Peyer's patch (tissue), 4 donors: ENCODE data around the gene GTSE1. TPM values are rescaled to one million over a fixed set of nuclear protein-coding genes. Genes with fewer than 3 reads are reported as not detected.

Experiments used
- DNase-seq, 3 donors: peaks; one replicate each; pipeline ENCODE4 v3.0.0-alpha.2; 2017 to 2019
- H3K27ac ChIP-seq, 4 donors: fragments of 200-600 bp; sonication (generic); one replicate each; pipeline ENCODE4 v1.5.1; 2016 to 2019
- H3K27me3 ChIP-seq, 2 donors: fragments of 200-600 bp; sonication (generic); one replicate each; pipeline ENCODE4 v1.5.1; 2019
- H3K36me3 ChIP-seq, 3 donors: fragments of 200-600 bp; sonication (generic); one replicate each; pipeline ENCODE4 v1.5.1; 2016 to 2019
- H3K4me1 ChIP-seq, 4 donors: fragments of 200-600 bp; sonication (generic); one replicate each; pipeline ENCODE4 v1.5.1; 2016 to 2019
- H3K4me3 ChIP-seq, 4 donors: fragments of 200-600 bp; sonication (generic); 1 replicate in 3 of 4; 2 replicates in 1 of 4; pipeline ENCODE4 v1.5.1; 2016 to 2019; ENCODE audit warnings: mild to moderate bottlenecking in 1 of 4
- H3K9me3 ChIP-seq, 4 donors: fragments of 200-600 bp; sonication (generic); one replicate each; pipeline ENCODE4 v1.5.1; 2016 to 2019; ENCODE audit warnings: mild to moderate bottlenecking in 1 of 4
- CTCF ChIP-seq, 6 experiments: fragments of 450-650 bp in 4 of 6; fragments of 200-600 bp in 2 of 6; sonication (generic) in 1 of 6; IDR thresholded peaks; one replicate each; pipeline ENCODE4 v1.5.1; 2017 to 2019; ENCODE audit warnings: antibody characterized with exemption in 6 of 6, mild to moderate bottlenecking in 3 of 6, moderate library complexity in 1 of 6
- POLR2A ChIP-seq, 2 donors: fragments of 450-650 bp; IDR thresholded peaks; one replicate each; pipeline ENCODE4 v1.5.1; 2017; ENCODE audit warnings: antibody characterized with exemption in 2 of 2, mild to moderate bottlenecking in 2 of 2, moderate library complexity in 2 of 2
- total RNA-seq, 4 donors: library from RNA; depleted of rRNA; stranded (reverse); fragments of >200 nt; gene quantifications; one replicate each; pipeline ENCODE4 v1.1.0, GENCODE V29; 2016

Gene GTSE1
- total RNA-seq, 4 donors from 2014 or later, result 2.3 to 14.9 (median 5.9) TPM

- Histone ChIP-seq H3K9me3 (no peaks in the 10 kb centered on the region), H3K27ac (no peak overlapping the region), H3K4me3 (no peak overlapping the region), H3K4me1 (no peaks in the 10 kb centered on the region), H3K27me3 (no peaks in the 10 kb centered on the region), H3K36me3 (no peaks in the 10 kb centered on the region)
- DNase-seq, result no peak
- TF ChIP-seq CTCF (IDR thresholded peaks at IDR 0.05) (no peak), POLR2A (IDR thresholded peaks at IDR 0.05) (no peak)
Measured at GRCh38 chr22:46327691-46328465, 31.2 kb downstream of the GTSE1 start.

GRCh38 chr22:46328797-46329196 lies 32.1 kb downstream of the GTSE1 start:
- H3K27me3 ChIP-seq, result no peaks in the 10 kb centered on the region
- TF ChIP-seq POLR2A (IDR thresholded peaks at IDR 0.05) (no peak), CTCF (IDR thresholded peaks at IDR 0.05) (no peak)
- DNase-seq, result no peak
- no peak overlapping the region for H3K27ac ChIP-seq
- H3K36me3 ChIP-seq, result no peaks in the 10 kb centered on the region
- no peak overlapping the region for H3K4me3 ChIP-seq
- H3K4me1 ChIP-seq, result no peaks in the 10 kb centered on the region
- H3K9me3 ChIP-seq, result no peaks in the 10 kb centered on the region

- Histone ChIP-seq H3K4me3 (no peak overlapping the region), H3K27ac (no peak overlapping the region), H3K4me1 (no peaks in the 10 kb centered on the region), H3K36me3 (no peaks in the 10 kb centered on the region), H3K9me3 (no peaks in the 10 kb centered on the region), H3K27me3 (no peaks in the 10 kb centered on the region)
- no peak for DNase-seq
- TF ChIP-seq CTCF (IDR thresholded peaks at IDR 0.05), result no peak
- no peak for TF ChIP-seq POLR2A (IDR thresholded peaks at IDR 0.05)
Measured at GRCh38 chr22:46329616-46330015, 32.9 kb downstream of the GTSE1 start.

GRCh38 chr22:46330426-46330825 lies 33.8 kb downstream of the GTSE1 start:
- no peak for DNase-seq
- TF ChIP-seq CTCF (IDR thresholded peaks at IDR 0.05), result no peak
- no peak for TF ChIP-seq POLR2A (IDR thresholded peaks at IDR 0.05)
- Histone ChIP-seq H3K4me3 (no peak overlapping the region), H3K4me1 (no peaks in the 10 kb centered on the region), H3K27me3 (no peaks in the 10 kb centered on the region), H3K36me3 (no peaks in the 10 kb centered on the region), H3K27ac (no peak overlapping the region), H3K9me3 (no peaks in the 10 kb centered on the region)

- H3K4me1 ChIP-seq, result peaks cover 0 to 2% (median 0%) of the 10 kb centered on the region in 4 donors
- no peak for DNase-seq
- no peak overlapping the region for H3K27ac ChIP-seq
- H3K9me3 ChIP-seq, result no peaks in the 10 kb centered on the region
- no peaks in the 10 kb centered on the region for H3K27me3 ChIP-seq
- no peak overlapping the region for H3K4me3 ChIP-seq
- H3K36me3 ChIP-seq, result no peaks in the 10 kb centered on the region
- TF ChIP-seq POLR2A (IDR thresholded peaks at IDR 0.05) (no peak), CTCF (IDR thresholded peaks at IDR 0.05) (no peak)
Measured at GRCh38 chr22:46331496-46331895, 34.8 kb downstream of the GTSE1 start.
